HG02852 (cell line): Measurements from ENCODE around the gene POLR3F.
A peak's percentile ranks its signal among the peaks of the same experiment; 100 is the strongest.
"Not testable (repeated sequence)": the region's sequence is repeated elsewhere in the genome, so short reads cannot be mapped to it uniquely, and the experiment has no call there.

Source experiments
- ATAC-seq: cut with Tn5 transposase; IDR thresholded peaks from one replicate; pipeline ENCODE4 v1.9.1; 2021; ENCODE audit warnings: mild to moderate bottlenecking, moderate library complexity; ENCODE audit not compliant: unreplicated experiment

POLR3F gene

DNA sequence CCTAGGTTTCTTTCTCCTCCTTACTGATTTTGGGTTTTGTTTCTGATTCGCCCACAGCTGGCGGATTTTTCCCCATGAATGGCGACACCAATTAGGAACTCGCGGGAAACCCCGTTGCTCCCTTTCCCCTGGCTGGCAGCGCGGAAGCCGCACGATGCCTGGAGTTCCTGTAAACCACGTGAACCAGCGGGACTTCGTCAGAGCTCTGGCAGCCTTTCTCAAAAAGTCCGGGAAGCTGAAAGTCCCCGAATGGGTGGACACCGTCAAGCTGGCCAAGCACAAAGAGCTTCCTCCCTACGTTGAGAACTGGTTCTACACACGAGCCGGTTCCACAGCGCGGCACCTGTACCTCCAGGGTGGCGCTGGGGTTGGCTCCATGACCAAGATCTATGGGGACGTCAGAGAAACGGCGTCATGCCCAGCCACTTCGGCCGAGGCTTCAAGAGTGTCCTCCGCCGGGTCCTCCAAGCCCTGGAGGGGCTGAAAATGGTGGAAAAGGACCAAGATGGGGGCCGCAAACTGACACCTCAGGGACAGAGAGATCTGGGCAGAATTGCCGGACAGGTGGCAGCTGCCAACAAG lies 37.4 kb downstream of the POLR3F start:
- no peak for ATAC-seq

- no peak for ATAC-seq
Measured at GRCh38 chr20:18506744-18507143, 39.6 kb downstream of the POLR3F start.

GRCh38 chr20:18507218-18508191 lies 40.3 kb downstream of the POLR3F start, which contains the start of gene SEC23B:
Gene SEC23B (plus strand): TSS chr20:18507940. CDS start chr20:18510836, 2,896 bp downstream.
- peak; percentile 96 for ATAC-seq

- ATAC-seq, result no peak
Measured at GRCh38 chr20:18511571-18511970, 44.4 kb downstream of the POLR3F start.

GRCh38 chr20:18513208-18513607 lies 46.0 kb downstream of the POLR3F start:
- ATAC-seq, result no peak

- no peak for ATAC-seq
Measured at GRCh38 chr20:18514127-18514526, 46.9 kb downstream of the POLR3F start.

DNA sequence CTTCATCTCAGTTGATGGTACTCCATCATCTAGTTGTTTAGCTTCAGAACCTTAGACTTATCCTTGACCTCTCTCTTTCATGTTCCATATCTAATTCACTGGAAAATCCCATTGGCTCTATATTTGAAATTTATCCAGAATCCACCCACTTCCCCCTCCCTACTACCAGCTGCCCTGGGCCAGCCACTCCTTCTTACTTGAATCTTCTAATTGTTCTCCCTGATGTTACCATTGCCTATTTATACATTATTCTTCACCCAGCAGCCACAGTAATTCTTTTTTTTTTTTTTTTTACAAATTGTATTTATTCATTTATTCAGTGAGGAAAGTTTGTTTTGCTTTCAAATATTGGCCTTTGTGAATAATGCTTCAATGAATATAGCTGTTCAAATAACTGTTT lies 48.8 kb downstream of the POLR3F start:
- ATAC-seq, result no peak

DNA sequence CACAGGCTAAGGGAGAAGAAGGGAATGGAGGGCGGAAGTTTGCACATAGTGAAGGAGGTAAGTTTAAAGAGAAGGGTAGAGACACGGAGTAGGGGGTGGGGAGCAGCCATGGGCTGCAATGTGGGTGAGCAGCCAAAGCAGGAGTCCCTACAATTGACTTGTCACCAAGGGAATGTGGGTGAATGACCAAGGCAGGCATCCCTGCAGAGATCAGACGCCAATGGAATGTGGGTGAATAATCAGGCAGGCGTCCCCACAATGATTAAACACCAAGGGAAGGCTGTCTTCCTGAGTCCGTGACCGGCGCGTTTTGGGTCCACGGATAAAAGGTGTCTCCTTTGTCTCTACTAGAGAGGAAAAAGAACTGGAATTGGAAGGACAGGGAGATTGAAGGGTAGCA lies 54.9 kb downstream of the POLR3F start:
- not testable (repeated sequence) for ATAC-seq

GRCh38 chr20:18523066-18523465 lies 55.9 kb downstream of the POLR3F start:
- ATAC-seq, result no peak

DNA sequence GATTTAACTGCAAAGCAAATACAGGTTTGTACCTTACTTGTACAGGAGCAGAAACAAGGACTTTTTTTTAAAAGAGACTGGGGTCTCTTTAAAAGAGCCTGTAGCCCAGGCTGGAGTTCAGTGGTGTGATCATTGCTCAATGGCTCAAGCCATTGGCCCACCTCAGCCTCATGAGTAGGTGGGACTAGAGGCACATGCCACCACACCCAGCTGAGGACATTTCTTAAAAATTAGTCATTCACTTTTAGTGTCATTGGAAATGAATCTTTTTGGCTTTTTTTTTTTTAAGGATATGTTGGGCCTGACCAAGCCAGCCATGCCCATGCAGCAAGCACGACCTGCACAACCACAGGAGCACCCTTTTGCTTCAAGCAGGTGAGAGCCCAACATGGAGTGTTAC lies 57.5 kb downstream of the POLR3F start:
- no peak for ATAC-seq

DNA sequence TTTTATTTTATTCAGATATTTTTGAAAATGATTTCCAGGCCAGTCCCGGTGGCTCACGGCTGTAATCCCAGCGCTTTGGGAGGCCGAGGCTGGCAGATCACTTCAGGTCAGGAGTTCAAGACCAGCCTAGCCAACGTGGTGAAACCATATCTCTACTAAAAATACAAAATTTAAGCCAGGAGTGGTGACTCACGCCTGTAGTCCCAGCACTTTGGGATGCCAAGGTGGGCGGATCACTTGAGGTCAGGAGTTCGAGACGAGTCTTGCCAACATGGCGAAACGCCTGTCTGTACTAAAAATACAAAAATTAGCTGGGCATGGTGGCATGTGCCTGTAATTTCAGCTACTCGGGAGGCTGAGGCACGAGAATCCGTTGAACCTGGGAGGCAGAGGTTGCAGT lies 59.6 kb downstream of the POLR3F start:
- ATAC-seq, result not testable (repeated sequence)

GRCh38 chr20:18527339-18527738 lies 60.1 kb downstream of the POLR3F start:
- ATAC-seq, result no peak

DNA sequence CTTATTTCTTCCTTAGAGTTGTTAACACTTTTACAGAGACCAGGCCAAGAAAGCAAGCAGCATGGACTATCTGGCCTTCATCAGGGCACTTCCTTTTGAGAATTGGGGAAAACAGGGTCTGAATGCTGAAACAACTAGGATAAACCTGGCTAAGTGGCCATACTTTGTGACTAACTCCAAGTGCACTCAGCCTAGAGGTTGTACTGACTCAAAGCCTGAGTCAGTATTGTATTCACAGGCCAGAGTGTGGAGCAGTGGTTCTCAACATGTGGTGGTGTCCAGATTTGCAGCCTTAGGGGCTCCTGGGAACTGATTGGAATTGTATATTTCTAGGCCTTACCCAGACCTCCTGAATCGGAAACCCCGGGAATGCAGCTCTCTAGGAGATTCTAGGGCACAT lies 60.6 kb downstream of the POLR3F start:
- ATAC-seq, result no peak

GRCh38 chr20:18529041-18529440 lies 61.9 kb downstream of the POLR3F start:
- no peak for ATAC-seq

DNA sequence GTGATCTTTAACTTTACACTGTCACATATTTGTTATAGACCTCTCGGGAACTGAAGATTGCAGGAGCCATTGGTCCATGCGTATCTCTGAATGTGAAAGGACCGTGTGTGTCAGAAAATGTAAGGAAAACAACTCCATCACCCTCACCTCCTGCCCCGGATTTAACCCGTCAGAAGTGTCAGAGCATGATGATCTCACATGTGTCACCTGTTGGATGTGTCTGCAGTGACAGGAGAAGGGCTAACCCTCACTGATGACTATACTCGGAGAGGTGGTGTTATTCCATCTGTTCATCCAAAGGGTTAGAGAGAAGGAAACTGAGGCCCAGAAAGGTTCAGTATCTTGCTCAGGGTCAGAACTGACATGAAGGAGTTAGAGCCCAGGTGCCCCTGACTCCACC lies 65.4 kb downstream of the POLR3F start:
- no peak for ATAC-seq

- no peak for ATAC-seq
Measured at GRCh38 chr20:18533491-18533890, 66.3 kb downstream of the POLR3F start.

DNA sequence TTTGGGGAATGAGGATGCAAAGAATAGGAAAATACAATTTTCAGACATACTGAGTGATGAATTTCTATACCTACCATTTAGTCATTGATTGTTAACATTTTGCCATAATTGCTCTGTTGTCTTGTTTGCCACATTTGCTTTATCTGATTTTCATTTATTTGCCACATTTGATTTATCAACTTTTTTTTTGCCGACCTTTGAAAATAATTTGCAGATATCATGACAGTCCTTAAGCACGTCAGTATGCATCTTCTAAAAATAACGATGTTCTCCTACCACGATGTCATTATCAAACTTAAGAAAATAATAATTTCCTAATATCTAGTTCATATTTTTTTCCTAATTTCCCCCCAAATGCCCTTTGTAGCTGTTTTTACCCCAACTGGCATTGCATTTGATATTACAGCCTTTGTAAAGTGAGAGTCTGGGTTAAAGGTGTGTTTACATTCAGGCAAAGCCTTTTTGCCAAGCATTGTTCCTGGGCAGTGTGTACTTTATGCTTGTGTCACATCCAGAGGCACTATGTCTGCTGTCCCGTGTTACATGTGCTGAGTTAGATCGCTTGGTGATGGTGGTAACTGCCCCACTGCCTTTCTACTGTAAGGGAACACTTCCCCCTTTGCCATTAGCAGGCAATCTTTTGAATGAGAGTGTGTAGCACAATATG lies 66.9 kb downstream of the POLR3F start:
- ATAC-seq, result no peak
